A549 (cell line): ENCODE results near the gene SHMT2. TPM values are rescaled to one million over a fixed set of nuclear protein-coding genes. Genes with fewer than 3 reads are reported as not detected.
A peak's percentile ranks its signal among the peaks of the same experiment; 100 is the strongest.

Source experiments
- ATAC-seq, 2 experiments: fragments of 200-7000 bp in 1 of 2; fragments of >200 bp in 1 of 2; cut with Nextera tagmentation in 1 of 2; cut with Tn5 transposase in 1 of 2; 3 replicates each; pipeline versions ENCODE4 v1.8.0 to v1.9.1; 2018 to 2020; ENCODE audit warnings: mild to moderate bottlenecking in 1 of 2, moderate library complexity in 1 of 2
- CTCF ChIA-PET: fragments of 300-600 bp; sonication (Branson Sonifier 250); formaldehyde crosslinking; extraction: SDS; loops from one replicate; lab custom pipeline; 2021; ENCODE audit warnings: antibody characterized with exemption, inconsistent platforms; lab: Yijun Ruan, JAX
- POLR2A ChIA-PET: fragments of 350-600 bp; formaldehyde crosslinking; extraction: SDS; loops from one replicate; lab custom pipeline; 2021; ENCODE audit warnings: antibody characterized with exemption, inconsistent platforms; lab: Yijun Ruan, JAX
- DNase-seq, 2 experiments: peaks; one replicate each; pipeline versions ENCODE4 v3.0.0 to v3.0.0-alpha.2; 2011 to 2016; ENCODE audit warnings: low read depth in 1 of 2, low spot score in 1 of 2
- FAIRE-seq: peaks from 2 replicates; lab custom pipeline; 2011; peaks lifted over from hg19 to GRCh38; lab: Jason Lieb, UNC
- H3K27ac ChIP-seq, 2 experiments: fragments of >200 bp; sonication (Bioruptor Twin); formaldehyde crosslinking; 3 replicates each; pipeline ENCODE4 v1.5.1; 2016 to 2017
- H3K4me1 ChIP-seq: fragments of >200 bp; sonication (Bioruptor Twin); formaldehyde crosslinking; 3 replicates; pipeline ENCODE4 v1.6.1; 2016
- H3K4me2 ChIP-seq: fragments of >200 bp; sonication (Bioruptor Twin); formaldehyde crosslinking; 3 replicates; pipeline ENCODE4 v1.6.1; 2016
- H3K4me3 ChIP-seq: fragments of >200 bp; sonication (Bioruptor Twin); formaldehyde crosslinking; 3 replicates; pipeline ENCODE4 v1.5.1; 2016
- H3K9me3 ChIP-seq: fragments of >200 bp; sonication (Bioruptor Twin); formaldehyde crosslinking; 3 replicates; pipeline ENCODE4 v1.6.1; 2016
- BCL3 ChIP-seq: fragments of >200 bp; sonication (Bioruptor Twin); formaldehyde crosslinking; IDR thresholded peaks from 3 replicates; pipeline ENCODE4 v1.6.1; 2016
- CBX2 ChIP-seq: fragments of 200-600 bp; sonication (generic); IDR thresholded peaks from 2 replicates; pipeline ENCODE4 v1.6.1; 2016; ENCODE audit warnings: low read depth, mild to moderate bottlenecking, borderline replicate concordance
- CBX8 ChIP-seq: fragments of 200-600 bp; sonication (generic); IDR thresholded peaks from 2 replicates; pipeline ENCODE4 v1.6.1; 2016
- CHD2 ChIP-seq: fragments of 150-350 bp; IDR thresholded peaks from 2 replicates; pipeline ENCODE4 v1.6.1; 2014; ENCODE audit warnings: low read length; ENCODE audit not compliant: partially characterized antibody
- ESRRA ChIP-seq: fragments of 150-350 bp; IDR thresholded peaks from 2 replicates; pipeline ENCODE4 v1.6.1; 2014; ENCODE audit warnings: mild to moderate bottlenecking, low read length, borderline replicate concordance
- JUN ChIP-seq, 2 experiments: fragments of >200 bp; sonication (Bioruptor Twin); formaldehyde crosslinking; IDR thresholded peaks; 2 replicates in 1 of 2; 3 replicates in 1 of 2; pipeline ENCODE4 v1.6.1; 2016 to 2017
- RFX5 ChIP-seq: fragments of 450-650 bp; IDR thresholded peaks from 2 replicates; pipeline ENCODE4 v1.7.1; 2014; ENCODE audit warnings: antibody characterized with exemption, mild to moderate bottlenecking, moderate library complexity
- SREBF2 ChIP-seq: fragments of 450-650 bp; IDR thresholded peaks from 2 replicates; pipeline ENCODE4 v1.6.1; 2014; ENCODE audit warnings: mild to moderate bottlenecking, moderate library complexity
- TP53 ChIP-seq: fragments of 250-450 bp; sonication (Bioruptor Pico); IDR thresholded peaks from 2 replicates; pipeline ENCODE4 v1.5.0; 2021; ENCODE audit warnings: mild to moderate bottlenecking, moderate library complexity
- ZNF302 ChIP-seq: fragments of 250-450 bp; sonication (Bioruptor Pico); IDR thresholded peaks from 2 replicates; pipeline ENCODE4 v1.9.0; 2021; ENCODE audit warnings: inconsistent platforms, mild to moderate bottlenecking, moderate library complexity
- ZSCAN20 ChIP-seq: fragments of 250-450 bp; sonication (Bioruptor Pico); IDR thresholded peaks from 2 replicates; pipeline ENCODE4 v1.8.0; 2022; ENCODE audit warnings: mild to moderate bottlenecking, moderate library complexity
- WGBS: methylation state at CpG from one replicate; pipeline ENCODE4 v1.1.6; 2017; ENCODE audit errors: missing lambda C conversion rate; 5-methylcytosine and 5-hydroxymethylcytosine counted together
- polyA plus RNA-seq, 4 experiments: library from polyadenylated mRNA; depleted of rRNA in 3 of 4; stranded (reverse); fragments of >200 nt; fragmentation: RNase III in 1 of 4; extraction: RNeasy Plus Mini Kit Qiagen cat#74134 plus additional on column Dnase treatment in 1 of 4; gene quantifications; 2 replicates in 3 of 4; 3 replicates in 1 of 4; pipeline ENCODE4 v1.2.3, GENCODE V29; 2011 to 2017
- TF ChIP-seq, protein P1 (sequence below): IDR thresholded peaks from 2 replicates; pipeline ENCODE4 v1.6.1; 2012
- TF ChIP-seq, protein P2 (sequence below): fragments of >200 bp; sonication (Bioruptor Twin); formaldehyde crosslinking; IDR thresholded peaks from 3 replicates; pipeline ENCODE4 v1.5.1; 2016

Gene SHMT2
- polyA plus RNA-seq, 2 of the 4 experiments (the other 2 are of a cell fraction) = 113 to 156 TPM

DNA sequence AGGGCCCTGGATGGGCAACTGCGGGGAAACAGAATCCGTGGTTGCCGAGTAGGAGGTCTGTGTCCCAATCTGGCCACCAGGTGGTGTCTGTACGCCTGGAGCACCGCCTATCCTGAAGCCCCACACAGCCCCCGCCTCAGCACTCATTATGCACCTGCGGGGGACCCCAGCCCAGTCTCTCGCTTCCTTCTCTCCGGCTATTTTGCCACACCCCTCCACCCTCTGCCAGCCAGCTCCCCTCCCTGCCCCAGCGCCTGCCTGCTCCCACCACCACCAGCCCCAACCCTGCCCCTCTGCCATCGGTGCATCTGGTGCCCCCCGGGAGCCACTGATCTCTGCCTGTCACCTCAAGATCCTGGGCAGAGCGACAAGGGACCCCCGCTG, 15.1 kb upstream of the SHMT2 start (continued):
- TF ChIP-seq BCL3 (no peak), CBX2 (no peak), TP53 (CRISPR knock-in tag) (no peak), ZNF302 (CRISPR knock-in tag) (no peak), ZSCAN20 (CRISPR knock-in tag) (no peak)
- TF ChIP-seq, all 56 proteins: peak for 3

- H3K4me1 ChIP-seq = peaks cover 31% of the 10 kb centered on the region
- 60% methylated on average over 11 of the region's 11 CpGs for WGBS
- FAIRE-seq (no peak), ATAC-seq (peak in 1 of 2 experiments; percentile 1; a peak in 2 of 6 replicates), DNase-seq (no peak)
- ChIA-PET POLR2A (interaction anchor here (0.6 to 2.2 kb wide), 2 partner anchors 25 to 32 kb away, joined by 3 to 11 read pairs; no protein-coding TSS in a partner anchor), CTCF (interaction anchor here (0.5 to 8.5 kb wide), 16 partner anchors 10 to 251 kb away, joined by 3 to 615 read pairs (median 9); partner anchors contain the start of genes INHBE, SHMT2 and STAT6)
- H3K4me2 ChIP-seq = no peak overlapping the region
- no peak overlapping the region for H3K4me3 ChIP-seq
- H3K9me3 ChIP-seq = no peaks in the 10 kb centered on the region
- no peak for TF ChIP-seq CHD2
- H3K27ac ChIP-seq = no peak overlapping the region
Measured at GRCh38 chr12:57215065-57215464, 14.4 kb upstream of the SHMT2 start.

DNA sequence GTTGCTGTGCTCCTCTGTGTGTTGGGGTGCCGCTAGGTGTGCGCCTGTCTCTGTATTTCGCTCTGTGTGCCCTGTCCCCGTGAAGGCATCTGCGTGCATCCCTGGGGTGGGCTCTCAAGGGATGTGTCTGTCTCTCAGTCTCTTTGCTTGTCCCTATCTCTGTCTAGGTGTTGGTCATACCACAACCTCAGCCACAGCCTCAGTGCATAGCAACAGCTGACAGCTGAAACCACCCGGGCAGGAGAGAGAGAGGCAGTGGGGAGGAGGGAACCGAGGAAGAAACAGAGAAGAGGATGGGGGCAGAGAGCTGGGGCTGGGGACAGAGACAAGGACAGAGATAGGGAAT, 13.9 kb upstream of the SHMT2 start:
- FAIRE-seq (no peak), DNase-seq (no peak), ATAC-seq (peak in 1 of 2 experiments; percentile 5; a peak in 2 of 6 replicates)
- WGBS = 42% methylated on average over 5 of the region's 7 CpGs
- Histone ChIP-seq H3K9me3 (no peaks in the 10 kb centered on the region), H3K4me3 (peak overlapping the region; percentile 60; the same call in 2 of the 3 replicates), H3K27ac (no peak overlapping the region; a peak in 1 of 6 replicates), H3K4me2 (peak overlapping the region; percentile 100), H3K4me1 (peaks cover 31% of the 10 kb centered on the region)
- no peak for TF ChIP-seq SREBF2
- TF ChIP-seq RFX5 = peak; percentile 95
- TF ChIP-seq, protein P1, sequence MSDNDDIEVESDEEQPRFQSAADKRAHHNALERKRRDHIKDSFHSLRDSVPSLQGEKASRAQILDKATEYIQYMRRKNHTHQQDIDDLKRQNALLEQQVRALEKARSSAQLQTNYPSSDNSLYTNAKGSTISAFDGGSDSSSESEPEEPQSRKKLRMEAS = no peak
- no peak for TF ChIP-seq JUN (IDR thresholded peaks at IDR 0.05)
- CTCF ChIA-PET = interaction anchor here (3.8 to 8.5 kb wide), 5 partner anchors 19 to 238 kb away, joined by 23 to 615 read pairs (median 51); partner anchors contain the start of genes INHBE and SHMT2
- POLR2A ChIA-PET = interaction anchor here (0.7 to 0.8 kb wide), 2 partner anchors 21 to 24 kb away, joined by 3 to 5 read pairs; no protein-coding TSS in a partner anchor

- FAIRE-seq = no peak
- Histone ChIP-seq H3K9me3 (no peaks in the 10 kb centered on the region), H3K4me3 (peak within 1 kb of the TSS; percentile 60), H3K27ac (peak within 1 kb of the TSS; percentile 54 to 89), H3K4me1 (peaks cover 31% of the 10 kb centered on the region), H3K4me2 (peak within 1 kb of the TSS; percentile 100)
- 0 out of 2 replicates have a peak, but pooled peaks have one; percentile 20 for TF ChIP-seq ESRRA
- TF ChIP-seq, protein P2, sequence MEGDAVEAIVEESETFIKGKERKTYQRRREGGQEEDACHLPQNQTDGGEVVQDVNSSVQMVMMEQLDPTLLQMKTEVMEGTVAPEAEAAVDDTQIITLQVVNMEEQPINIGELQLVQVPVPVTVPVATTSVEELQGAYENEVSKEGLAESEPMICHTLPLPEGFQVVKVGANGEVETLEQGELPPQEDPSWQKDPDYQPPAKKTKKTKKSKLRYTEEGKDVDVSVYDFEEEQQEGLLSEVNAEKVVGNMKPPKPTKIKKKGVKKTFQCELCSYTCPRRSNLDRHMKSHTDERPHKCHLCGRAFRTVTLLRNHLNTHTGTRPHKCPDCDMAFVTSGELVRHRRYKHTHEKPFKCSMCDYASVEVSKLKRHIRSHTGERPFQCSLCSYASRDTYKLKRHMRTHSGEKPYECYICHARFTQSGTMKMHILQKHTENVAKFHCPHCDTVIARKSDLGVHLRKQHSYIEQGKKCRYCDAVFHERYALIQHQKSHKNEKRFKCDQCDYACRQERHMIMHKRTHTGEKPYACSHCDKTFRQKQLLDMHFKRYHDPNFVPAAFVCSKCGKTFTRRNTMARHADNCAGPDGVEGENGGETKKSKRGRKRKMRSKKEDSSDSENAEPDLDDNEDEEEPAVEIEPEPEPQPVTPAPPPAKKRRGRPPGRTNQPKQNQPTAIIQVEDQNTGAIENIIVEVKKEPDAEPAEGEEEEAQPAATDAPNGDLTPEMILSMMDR = peak; percentile 21; the same call in 1 of the 3 replicates
- TF ChIP-seq RFX5 = peak; percentile 8
- no peak for TF ChIP-seq CBX8
- TF ChIP-seq JUN (IDR thresholded peaks at IDR 0.05) = 0 out of 5 replicates have a peak, but pooled peaks of 1 of the 2 experiments have one; percentile 32
- CTCF ChIA-PET = interaction anchor here (1.2 to 8.5 kb wide), 8 partner anchors 19 to 238 kb away, joined by 3 to 615 read pairs (median 34); partner anchors contain the start of genes INHBE and SHMT2
- DNase-seq = peak in 1 of 2 experiments; percentile 44
- 22% methylated on average over 26 of the region's 102 CpGs for WGBS
- ATAC-seq = peak; percentile 6 to 10; a peak in 4 of 6 replicates
- POLR2A ChIA-PET = interaction anchor here (0.7 to 0.8 kb wide), 2 partner anchors 21 to 23 kb away, joined by 3 to 5 read pairs; no protein-coding TSS in a partner anchor
Measured at GRCh38 chr12:57216014-57216911, 13.2 kb upstream of the SHMT2 start, which contains the start of gene NXPH4. Gene NXPH4, plus strand, starts transcription at chr12:57216794. Its CDS starts 176 bp downstream, at chr12:57216970.
